CD4-positive, alpha-beta T cell (primary cell): ENCODE results near the gene TNFAIP1. TPM values are rescaled to one million over a fixed set of nuclear protein-coding genes. Genes with fewer than 3 reads are reported as not detected.

Experiments used
- ATAC-seq: fragments of 200-7000 bp; cut with Tn5 transposase; one replicate; pipeline ENCODE4 v1.10.0; 2022; ENCODE audit warnings: mild to moderate bottlenecking; ENCODE audit not compliant: poor library complexity
- CTCF ChIA-PET: fragments of 350-600 bp; sonication (Branson Sonifier 250); formaldehyde crosslinking; loops from one replicate; lab custom pipeline; 2021; ENCODE audit warnings: antibody characterized with exemption, inconsistent platforms; lab: Charles Lee
- POLR2A ChIA-PET: fragments of 350-600 bp; sonication (Branson Sonifier 250); formaldehyde crosslinking; loops from one replicate; lab custom pipeline; 2021; ENCODE audit warnings: antibody characterized with exemption, inconsistent platforms; lab: Charles Lee
- DNase-seq, 14 experiments: peaks; one replicate each; pipeline ENCODE4 v3.0.0-alpha.2; 2013 to 2020; ENCODE audit warnings: mixed read lengths in 2 of 14
- H3K27ac ChIP-seq, 2 donors: one replicate each; pipeline versions ENCODE4 v1.5.1 to v1.7.0; 2013; ENCODE audit warnings: low read length in 2 of 2, low read depth in 1 of 2, mild to moderate bottlenecking in 1 of 2
- H3K27me3 ChIP-seq, 2 experiments: 1 replicate in 1 of 2; 2 replicates in 1 of 2; pipeline versions ENCODE4 v1.6.1 to v1.7.0; 2013; ENCODE audit warnings: low read length in 2 of 2, control low read depth in 1 of 2, mild to moderate bottlenecking in 1 of 2, moderate library complexity in 1 of 2; ENCODE audit not compliant: insufficient read depth in 2 of 2, control insufficient read depth in 1 of 2
- H3K36me3 ChIP-seq: one replicate; pipeline ENCODE4 v1.6.1; 2013; ENCODE audit warnings: low read length, control low read depth; ENCODE audit not compliant: insufficient read depth
- H3K4me1 ChIP-seq: one replicate; pipeline ENCODE4 v1.6.1; 2013; ENCODE audit warnings: low read length, control low read depth; ENCODE audit not compliant: insufficient read depth
- H3K4me3 ChIP-seq: one replicate; pipeline ENCODE4 v1.5.1; 2013; ENCODE audit warnings: mild to moderate bottlenecking, low read length, moderate library complexity
- H3K9me3 ChIP-seq, 2 experiments: 1 replicate in 1 of 2; 2 replicates in 1 of 2; pipeline versions ENCODE4 v1.6.1 to v1.7.0; 2013; ENCODE audit warnings: low read length in 2 of 2, mild to moderate bottlenecking in 2 of 2, control low read depth in 1 of 2, moderate library complexity in 1 of 2; ENCODE audit not compliant: control insufficient read depth in 1 of 2, insufficient read depth in 1 of 2
- H3K27ac Mint-ChIP-seq: one replicate; pipeline ENCODE4 v1.8.0; 2020; ENCODE audit warnings: mixed read lengths
- H3K27me3 Mint-ChIP-seq: one replicate; pipeline ENCODE4 v1.8.0; 2021; ENCODE audit warnings: mixed read lengths
- H3K36me3 Mint-ChIP-seq: one replicate; pipeline ENCODE4 v1.8.0; 2021; ENCODE audit warnings: low read depth, mixed read lengths
- H3K4me1 Mint-ChIP-seq: one replicate; pipeline ENCODE4 v1.8.0; 2021; ENCODE audit warnings: low read depth, mixed read lengths
- H3K4me3 Mint-ChIP-seq: one replicate; pipeline ENCODE4 v1.8.0; 2020; ENCODE audit warnings: mild to moderate bottlenecking, mixed read lengths
- H3K9me3 Mint-ChIP-seq: one replicate; pipeline ENCODE4 v1.8.0; 2020; ENCODE audit warnings: mixed read lengths
- CTCF ChIP-seq: fragments of 200-600 bp; IDR thresholded peaks from one replicate; pipeline ENCODE4 v1.8.0; 2022; ENCODE audit warnings: antibody characterized with exemption, mild to moderate bottlenecking
- intact Hi-C, 2 experiments: fragments of 100-400 bp; cut with DNase I in 1 of 2; cut with micrococcal nuclease in 1 of 2; formaldehyde crosslinking; loops; one replicate each; pipeline versions ENCODE4 v1.15.1 to v1.9.0; 2023 to 2025; cut with DNase I, micrococcal nuclease
- total RNA-seq, 174 experiments: library from RNA in 2 of 174; stranded (reverse) in 2 of 174; gene quantifications; one replicate each; pipeline ENCODE4 v1.2.3 and lab custom pipeline; 2021 to 2026

The TNFAIP1 gene
- total RNA-seq, 2 experiments from 2014 or later = 9.5 to 12.1 TPM

- Mint-ChIP-seq H3K9me3 (no peaks in the 10 kb centered on the region), H3K4me1 (peaks cover 26% of the 10 kb centered on the region)
- intact Hi-C loops = no loop called here
Measured at GRCh38 chr17:28368915-28369683, 33.5 kb downstream of the TNFAIP1 start.

GRCh38 chr17:28369684-28370034 lies 34.1 kb downstream of the TNFAIP1 start:
- Mint-ChIP-seq H3K27ac (peak overlapping the region; percentile 62), H3K4me3 (peak overlapping the region; percentile 98), H3K9me3 (no peaks in the 10 kb centered on the region), H3K27me3 (no peaks in the 10 kb centered on the region), H3K36me3 (peaks cover 8% of the 10 kb centered on the region), H3K4me1 (peaks cover 26% of the 10 kb centered on the region)
- DNase-seq (peak in 2 of 14 experiments; percentile 34 to 48), ATAC-seq (no peak)
- no peaks in the 10 kb centered on the region for H3K9me3 ChIP-seq
- peaks cover 22% of the 10 kb centered on the region for H3K4me1 ChIP-seq
- no peaks in the 10 kb centered on the region for H3K27me3 ChIP-seq
- ChIA-PET CTCF (no interaction called here), POLR2A (interaction anchor here (2.0 to 6.1 kb wide), 3 partner anchors 13 to 34 kb away, joined by 6 to 34 read pairs (median 31); partner anchors contain the start of genes IFT20, POLDIP2 and TNFAIP1)
- no peak overlapping the region for H3K27ac ChIP-seq
- TF ChIP-seq CTCF = no peak
- peaks cover 4% of the 10 kb centered on the region for H3K36me3 ChIP-seq
- H3K4me3 ChIP-seq = no peak overlapping the region
- intact Hi-C loops = no loop called here

More at GRCh38 chr17:28368915-28369683, 33.5 kb downstream of the TNFAIP1 start:
- ATAC-seq (no peak), DNase-seq (no peak)
- ChIA-PET POLR2A (interaction anchor here (2.0 to 6.1 kb wide), 3 partner anchors 12 to 33 kb away, joined by 6 to 34 read pairs (median 31); partner anchors contain the start of genes IFT20, POLDIP2 and TNFAIP1), CTCF (interaction anchor here (1.9 kb wide), 1 partner anchor 48 kb away, joined by 7 read pairs; no protein-coding TSS in a partner anchor)
- H3K27ac Mint-ChIP-seq = peak overlapping the region; percentile 39
- H3K4me3 ChIP-seq = no peak overlapping the region
- no peak for TF ChIP-seq CTCF
- no peaks in the 10 kb centered on the region for H3K27me3 Mint-ChIP-seq
- peaks cover 22% of the 10 kb centered on the region for H3K4me1 ChIP-seq
- no peaks in the 10 kb centered on the region for H3K9me3 ChIP-seq
- no peak overlapping the region for H3K27ac ChIP-seq
- peaks cover 10% of the 10 kb centered on the region for H3K36me3 ChIP-seq
- H3K4me3 Mint-ChIP-seq = peak overlapping the region; percentile 30
- peaks cover 10% of the 10 kb centered on the region for H3K36me3 Mint-ChIP-seq
- no peaks in the 10 kb centered on the region for H3K27me3 ChIP-seq

- Mint-ChIP-seq H3K9me3 (no peaks in the 10 kb centered on the region), H3K36me3 (peaks cover 8% of the 10 kb centered on the region), H3K4me3 (peak within 1 kb of the TSS; percentile 98), H3K27ac (peak within 1 kb of the TSS; percentile 75), H3K27me3 (no peaks in the 10 kb centered on the region), H3K4me1 (peaks cover 26% of the 10 kb centered on the region)
- ChIA-PET CTCF (no interaction called here), POLR2A (interaction anchor here (1.7 to 6.1 kb wide), 5 partner anchors 13 to 52 kb away, joined by 6 to 34 read pairs (median 14); partner anchors contain the start of genes IFT20, POLDIP2, TMEM97 and TNFAIP1)
- peak within 1 kb of the TSS; percentile 59 to 80 for H3K27ac ChIP-seq
- intact Hi-C loops = no loop called here
- no peak for ATAC-seq
- H3K4me1 ChIP-seq = peaks cover 22% of the 10 kb centered on the region
- TF ChIP-seq CTCF = no peak
- no peaks in the 10 kb centered on the region for H3K27me3 ChIP-seq
- no peaks in the 10 kb centered on the region for H3K9me3 ChIP-seq
- DNase-seq = no peak
- H3K36me3 ChIP-seq = no peaks in the 10 kb centered on the region
- H3K4me3 ChIP-seq = peak within 1 kb of the TSS; percentile 83
Measured at GRCh38 chr17:28370035-28370743, 34.6 kb downstream of the TNFAIP1 start, which contains the start of gene VTN. Gene VTN, minus strand, starts transcription at chr17:28370307. Its CDS starts 104 bp downstream, at chr17:28370203.
